Astrocyte of the cerebellum (primary cell): ENCODE results near the gene AP5S1.

ENCODE experiments used
- DNase-seq: peaks from one replicate; pipeline ENCODE4 v3.0.0-alpha.2; 2011; ENCODE audit warnings: low read depth
- H3K4me3 ChIP-seq: 2 replicates; pipeline ENCODE4 v1.5.1; 2011; ENCODE audit warnings: mild to moderate bottlenecking, low read depth, low read length, moderate library complexity
- in situ Hi-C: cut with HindIII; loops from 2 replicates; pipeline ENCODE4 v1.10.0; 2017; ENCODE audit warnings: low sequenced_read_pairs
- TF ChIP-seq, protein P1 (sequence below): IDR thresholded peaks from 2 replicates; pipeline ENCODE4 v1.5.1; 2012; ENCODE audit warnings: low read length, low read depth, moderate library complexity, mild to moderate bottlenecking; ENCODE audit errors: missing control alignments

Gene AP5S1

DNA sequence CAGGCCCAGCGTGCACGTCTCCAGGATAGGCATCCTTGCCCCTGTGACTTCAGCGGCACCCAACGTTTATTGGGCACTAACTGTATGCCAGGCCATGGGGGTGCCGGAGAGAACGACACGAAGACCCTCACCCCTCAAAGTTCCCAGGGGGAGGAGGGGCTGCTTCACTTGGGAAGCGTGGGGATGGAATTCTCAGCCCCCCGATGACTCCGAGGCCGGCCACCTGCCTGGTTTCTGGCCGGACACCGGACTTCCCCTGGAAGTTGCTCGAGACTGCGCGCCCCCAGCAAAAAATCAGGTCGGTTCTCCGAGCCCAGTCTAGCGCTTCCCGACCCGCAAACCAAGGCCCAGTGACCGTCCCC is 26.0 kb downstream of the AP5S1 start:
- in situ Hi-C loops = no loop called here
- DNase-seq = peak; percentile 18
- peak overlapping the region; percentile 92 for H3K4me3 ChIP-seq
- TF ChIP-seq, protein P1, sequence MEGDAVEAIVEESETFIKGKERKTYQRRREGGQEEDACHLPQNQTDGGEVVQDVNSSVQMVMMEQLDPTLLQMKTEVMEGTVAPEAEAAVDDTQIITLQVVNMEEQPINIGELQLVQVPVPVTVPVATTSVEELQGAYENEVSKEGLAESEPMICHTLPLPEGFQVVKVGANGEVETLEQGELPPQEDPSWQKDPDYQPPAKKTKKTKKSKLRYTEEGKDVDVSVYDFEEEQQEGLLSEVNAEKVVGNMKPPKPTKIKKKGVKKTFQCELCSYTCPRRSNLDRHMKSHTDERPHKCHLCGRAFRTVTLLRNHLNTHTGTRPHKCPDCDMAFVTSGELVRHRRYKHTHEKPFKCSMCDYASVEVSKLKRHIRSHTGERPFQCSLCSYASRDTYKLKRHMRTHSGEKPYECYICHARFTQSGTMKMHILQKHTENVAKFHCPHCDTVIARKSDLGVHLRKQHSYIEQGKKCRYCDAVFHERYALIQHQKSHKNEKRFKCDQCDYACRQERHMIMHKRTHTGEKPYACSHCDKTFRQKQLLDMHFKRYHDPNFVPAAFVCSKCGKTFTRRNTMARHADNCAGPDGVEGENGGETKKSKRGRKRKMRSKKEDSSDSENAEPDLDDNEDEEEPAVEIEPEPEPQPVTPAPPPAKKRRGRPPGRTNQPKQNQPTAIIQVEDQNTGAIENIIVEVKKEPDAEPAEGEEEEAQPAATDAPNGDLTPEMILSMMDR = no peak

DNA sequence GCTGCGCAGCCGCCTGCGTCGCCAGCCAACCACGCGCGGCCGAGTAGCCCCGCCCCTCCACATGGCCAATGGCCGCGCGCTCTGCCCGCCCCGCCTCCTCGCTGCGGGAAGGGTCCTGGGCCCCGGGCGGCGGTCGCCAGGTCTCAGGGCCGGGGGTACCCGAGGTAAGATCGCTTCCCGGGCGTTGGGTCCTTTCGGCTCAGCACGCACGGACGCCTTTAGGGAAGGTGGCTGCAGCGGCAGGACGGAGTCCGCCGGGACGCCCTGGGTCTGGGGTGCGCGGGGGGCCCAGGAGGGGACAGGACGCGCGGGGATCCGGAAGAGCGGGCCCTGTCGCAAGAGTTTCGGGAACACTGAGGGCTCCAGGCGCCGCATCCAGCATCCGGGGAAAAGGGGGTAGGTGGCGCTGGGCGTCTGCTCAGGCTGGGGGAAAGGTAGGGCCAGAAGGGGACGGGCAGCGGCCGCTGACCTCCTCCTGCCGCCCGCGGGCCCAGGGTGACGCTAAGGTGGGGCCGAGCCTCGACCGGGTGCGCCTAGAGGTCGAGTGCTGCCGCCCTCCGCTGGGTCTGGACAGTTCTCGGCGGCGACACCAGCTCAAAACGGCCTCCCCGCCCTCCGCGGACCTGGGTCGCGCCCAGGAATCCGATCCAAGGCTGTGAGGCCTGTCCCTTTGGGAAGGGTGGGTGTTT is 26.5 kb downstream of the AP5S1 start, which contains the start of gene MAVS:
Gene MAVS, plus strand, starts transcription at position 95 of the 689 bp plus-strand sequence. CDS start 7,791 bp downstream, outside the sequence.
- TF ChIP-seq, protein P1 = no peak
- peak within 1 kb of the TSS; percentile 92 for H3K4me3 ChIP-seq
- in situ Hi-C loops = no loop called here
- DNase-seq = no peak

DNA sequence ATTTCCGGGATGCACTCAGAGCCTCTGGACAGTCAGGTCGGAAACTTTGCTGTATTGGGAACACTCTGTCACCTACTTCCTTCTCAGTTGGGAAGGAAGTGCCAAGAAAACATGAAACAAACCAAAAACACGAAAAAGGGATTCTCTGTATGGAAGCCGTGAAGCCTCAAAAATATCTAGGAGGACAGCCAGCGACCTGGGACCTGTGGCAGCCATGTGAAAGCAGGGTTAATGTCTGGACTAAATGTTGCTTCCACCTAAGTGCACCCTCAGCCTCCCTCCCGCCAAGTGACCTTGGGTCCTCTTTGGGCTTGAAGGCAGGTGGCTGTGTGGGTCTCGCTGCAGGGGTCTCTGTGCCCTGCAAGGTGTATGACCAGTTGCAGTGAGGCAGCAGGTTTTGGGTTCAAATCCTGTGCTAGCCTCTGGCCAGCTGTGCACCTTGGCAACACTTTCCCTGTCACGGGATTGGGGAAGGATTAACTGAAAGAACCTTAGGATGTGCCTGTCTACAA is 27.1 kb downstream of the AP5S1 start:
- TF ChIP-seq, protein P1 = no peak
- H3K4me3 ChIP-seq = peak overlapping the region; percentile 92
- in situ Hi-C loops = no loop called here
- DNase-seq = no peak

DNA sequence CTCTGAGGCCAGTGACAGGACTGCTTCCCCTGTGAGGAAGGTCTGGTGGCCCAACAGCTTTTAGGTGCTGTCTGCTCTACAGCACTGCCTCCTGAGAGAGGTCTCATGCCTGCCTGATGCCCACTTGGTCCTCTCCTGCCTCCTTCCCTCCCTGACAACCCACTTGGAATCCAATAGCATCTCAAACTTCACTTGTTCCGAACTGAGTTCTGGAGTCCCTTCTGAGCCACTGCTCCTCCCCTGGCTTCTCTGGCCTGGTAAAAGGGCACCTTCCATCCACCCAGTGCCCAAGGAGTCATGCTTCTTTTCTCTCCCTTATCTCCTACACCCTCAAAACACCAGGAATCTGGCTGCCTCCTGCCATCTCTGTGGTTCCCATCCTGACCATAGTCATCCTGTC is 28.2 kb downstream of the AP5S1 start:
- TF ChIP-seq, protein P1 = no peak
- no peak for DNase-seq
- in situ Hi-C loops = no loop called here
- no peak overlapping the region for H3K4me3 ChIP-seq

- TF ChIP-seq, protein P1 = no peak
- DNase-seq = no peak
- in situ Hi-C loops = no loop called here
- H3K4me3 ChIP-seq = no peak overlapping the region
Measured at GRCh38 chr20:3854462-3854871, 34.1 kb downstream of the AP5S1 start.

- in situ Hi-C loops = no loop called here
- TF ChIP-seq, protein P1 = no peak
- no peak for DNase-seq
- H3K4me3 ChIP-seq = no peak overlapping the region
Measured at GRCh38 chr20:3857405-3857804, 37.1 kb downstream of the AP5S1 start.

- TF ChIP-seq, protein P1 = no peak
- H3K4me3 ChIP-seq = no peak overlapping the region
- no peak for DNase-seq
- in situ Hi-C loops = no loop called here
Measured at GRCh38 chr20:3858689-3859088, 38.3 kb downstream of the AP5S1 start.
